Upper lobe of left lung (tissue), 6 donors: ENCODE data around the gene PANK1. TPM values are rescaled to one million over a fixed set of nuclear protein-coding genes. Genes with fewer than 3 reads are reported as not detected.
A peak's percentile ranks its signal among the peaks of the same experiment; 100 is the strongest.

Experiments
- ATAC-seq, 2 donors: fragments of 200-7000 bp; cut with Tn5 transposase; one replicate each; pipeline ENCODE4 v1.9.1; 2022; ENCODE audit warnings: mild to moderate bottlenecking in 2 of 2, moderate library complexity in 2 of 2; ENCODE audit not compliant: low FRiP score in 2 of 2
- DNase-seq, 2 donors: peaks; one replicate each; pipeline ENCODE4 v3.0.0-alpha.2; 2019 to 2020
- H3K27ac ChIP-seq, 4 donors: fragments of 200-600 bp; sonication (generic); one replicate each; pipeline ENCODE4 v1.5.1; 2016 to 2019
- H3K27me3 ChIP-seq, 4 donors: fragments of 200-600 bp; sonication (generic); one replicate each; pipeline ENCODE4 v1.5.1; 2017 to 2019
- H3K36me3 ChIP-seq, 4 donors: fragments of 200-600 bp; sonication (generic); one replicate each; pipeline ENCODE4 v1.5.1; 2016 to 2019
- H3K4me1 ChIP-seq, 4 donors: fragments of 200-600 bp; sonication (generic); one replicate each; pipeline ENCODE4 v1.5.1; 2018 to 2019
- H3K4me3 ChIP-seq, 4 donors: fragments of 200-600 bp; sonication (generic); one replicate each; pipeline ENCODE4 v1.5.1; 2017 to 2019; ENCODE audit warnings: mild to moderate bottlenecking in 2 of 4, moderate library complexity in 1 of 4
- H3K9me3 ChIP-seq, 4 donors: fragments of 200-600 bp; sonication (generic); one replicate each; pipeline ENCODE4 v1.5.1; 2018 to 2019
- EP300 ChIP-seq, 4 donors: sonication (generic); formaldehyde crosslinking; IDR thresholded peaks; one replicate each; pipeline ENCODE4 v1.5.1; 2017; ENCODE audit warnings: antibody characterized with exemption in 4 of 4, control low read depth in 2 of 4
- POLR2A ChIP-seq, 4 donors: fragments of 450-650 bp; IDR thresholded peaks; one replicate each; pipeline ENCODE4 v1.5.1; 2016 to 2017; ENCODE audit warnings: antibody characterized with exemption in 4 of 4, mild to moderate bottlenecking in 2 of 4
- POLR2AphosphoS5 ChIP-seq, 2 donors: sonication (generic); formaldehyde crosslinking; IDR thresholded peaks; one replicate each; pipeline ENCODE4 v1.5.1; 2017; ENCODE audit warnings: antibody characterized with exemption in 2 of 2
- WGBS, 2 donors: methylation state at CpG; one replicate each; pipeline ENCODE4 v1.1.5; 2017 to 2018; 5-methylcytosine and 5-hydroxymethylcytosine counted together
- total RNA-seq, 6 donors: library from RNA; depleted of rRNA in 4 of 6; stranded (reverse); fragments of >200 nt in 4 of 6; gene quantifications; one replicate each; pipeline versions ENCODE4 v1.1.0 to v1.2.1, GENCODE V29; 2016 to 2021
- TF ChIP-seq, protein P1 (sequence below), 6 experiments: fragments of 450-650 bp in 4 of 6; fragments of 200-600 bp in 2 of 6; sonication (generic) in 2 of 6; IDR thresholded peaks; one replicate each; pipeline ENCODE4 v1.5.1; 2016 to 2019; ENCODE audit warnings: antibody characterized with exemption in 6 of 6
- donor health status: DM: no; HTN: no; CAD: no; lungs with moderate emphysema.
- donor health status: DM: no; HTN: yes; CAD: no; lungs with severe emphysema.

The PANK1 gene
- total RNA-seq, 6 donors from 2014 or later = 3.1 to 22.9 (median 7.3) TPM

DNA sequence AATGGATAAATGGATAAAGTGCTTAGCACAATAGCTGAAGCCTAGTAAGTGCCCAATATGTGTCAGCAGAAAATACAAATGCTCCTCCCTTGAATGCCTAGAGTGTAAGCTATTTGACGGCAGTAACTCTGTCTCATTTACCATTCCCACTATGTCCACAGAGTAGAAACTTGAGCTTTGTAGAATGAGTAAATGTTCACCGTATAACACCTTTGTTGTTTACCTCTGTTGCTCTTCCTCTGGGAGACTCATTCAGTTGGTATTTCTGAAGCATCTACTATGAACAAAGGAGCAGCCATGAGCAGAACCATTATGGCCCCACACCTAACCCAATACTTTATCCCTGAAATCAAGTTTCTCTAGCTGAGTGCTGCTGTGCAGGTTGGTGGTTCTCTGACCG is 101.2 kb downstream of the PANK1 start:
- H3K4me1 ChIP-seq = no peaks in the 10 kb centered on the region
- 77 to 92% methylated on average over 3 of the region's 3 CpGs for WGBS, 2 donors

GRCh38 chr10:89540420-89540949 is 104.6 kb downstream of the PANK1 start:
- Histone ChIP-seq H3K27me3 (peaks cover 0 to 6% (median 1%) of the 10 kb centered on the region in 4 donors), H3K36me3 (no peaks in the 10 kb centered on the region), H3K4me3 (no peak overlapping the region), H3K27ac (no peak overlapping the region), H3K9me3 (no peaks in the 10 kb centered on the region), H3K4me1 (peaks cover 4 to 6% (median 5%) of the 10 kb centered on the region in 4 donors)
- ATAC-seq (no peak), DNase-seq (no peak)
- WGBS, 2 donors = 85 to 92% methylated on average over 4 of the region's 4 CpGs
- TF ChIP-seq POLR2AphosphoS5 (IDR thresholded peaks at IDR 0.05) = no peak
- TF ChIP-seq EP300 (IDR thresholded peaks at IDR 0.05) = no peak
- TF ChIP-seq, protein P1, sequence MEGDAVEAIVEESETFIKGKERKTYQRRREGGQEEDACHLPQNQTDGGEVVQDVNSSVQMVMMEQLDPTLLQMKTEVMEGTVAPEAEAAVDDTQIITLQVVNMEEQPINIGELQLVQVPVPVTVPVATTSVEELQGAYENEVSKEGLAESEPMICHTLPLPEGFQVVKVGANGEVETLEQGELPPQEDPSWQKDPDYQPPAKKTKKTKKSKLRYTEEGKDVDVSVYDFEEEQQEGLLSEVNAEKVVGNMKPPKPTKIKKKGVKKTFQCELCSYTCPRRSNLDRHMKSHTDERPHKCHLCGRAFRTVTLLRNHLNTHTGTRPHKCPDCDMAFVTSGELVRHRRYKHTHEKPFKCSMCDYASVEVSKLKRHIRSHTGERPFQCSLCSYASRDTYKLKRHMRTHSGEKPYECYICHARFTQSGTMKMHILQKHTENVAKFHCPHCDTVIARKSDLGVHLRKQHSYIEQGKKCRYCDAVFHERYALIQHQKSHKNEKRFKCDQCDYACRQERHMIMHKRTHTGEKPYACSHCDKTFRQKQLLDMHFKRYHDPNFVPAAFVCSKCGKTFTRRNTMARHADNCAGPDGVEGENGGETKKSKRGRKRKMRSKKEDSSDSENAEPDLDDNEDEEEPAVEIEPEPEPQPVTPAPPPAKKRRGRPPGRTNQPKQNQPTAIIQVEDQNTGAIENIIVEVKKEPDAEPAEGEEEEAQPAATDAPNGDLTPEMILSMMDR (IDR thresholded peaks at IDR 0.05) = no peak
- TF ChIP-seq POLR2A (IDR thresholded peaks at IDR 0.05) = no peak

More for the DNA sequence above, 101.2 kb downstream of the PANK1 start:
- Histone ChIP-seq H3K27ac (no peak overlapping the region), H3K27me3 (no peaks in the 10 kb centered on the region), H3K4me3 (no peak overlapping the region), H3K36me3 (no peaks in the 10 kb centered on the region), H3K9me3 (no peaks in the 10 kb centered on the region)
- ATAC-seq (no peak), DNase-seq (no peak)
- TF ChIP-seq POLR2AphosphoS5 (IDR thresholded peaks at IDR 0.05) = no peak
- TF ChIP-seq, protein P1 (IDR thresholded peaks at IDR 0.05) = no peak
- TF ChIP-seq POLR2A (IDR thresholded peaks at IDR 0.05) = no peak
- TF ChIP-seq EP300 (IDR thresholded peaks at IDR 0.05) = no peak

DNA sequence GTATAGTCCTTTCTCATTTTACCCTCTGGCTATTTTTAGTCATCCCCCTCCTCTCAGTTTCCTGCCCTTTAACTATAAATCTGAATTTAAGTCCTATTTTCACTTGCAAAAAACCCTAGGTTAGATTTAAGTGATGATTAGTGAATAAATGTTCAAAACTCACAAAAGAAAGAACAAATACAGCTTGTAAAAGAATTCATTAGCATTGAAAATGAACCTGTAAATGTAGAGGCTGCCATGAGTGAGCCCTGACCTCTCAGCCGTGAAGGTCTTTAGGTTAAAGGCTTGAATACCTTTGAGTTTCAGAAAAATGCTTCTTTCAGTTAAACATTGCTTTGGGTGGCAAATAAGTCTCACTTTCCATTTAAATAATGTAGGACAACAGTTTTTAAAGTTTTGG is 107.7 kb downstream of the PANK1 start:
- no peak overlapping the region for H3K27ac ChIP-seq
- DNase-seq (no peak), ATAC-seq (no peak)
- no peak for TF ChIP-seq POLR2A (IDR thresholded peaks at IDR 0.05)
- TF ChIP-seq, protein P1 (IDR thresholded peaks at IDR 0.05) = no peak
- no peak for TF ChIP-seq POLR2AphosphoS5 (IDR thresholded peaks at IDR 0.05)
- TF ChIP-seq EP300 (IDR thresholded peaks at IDR 0.05) = no peak
- WGBS, 2 donors = 88 to 91% methylated on average over 1 of the region's 1 CpG
- peaks cover 0 to 16% (median 10%) of the 10 kb centered on the region in 4 donors for H3K27me3 ChIP-seq
- H3K4me1 ChIP-seq = peaks cover 12 to 20% (median 15%) of the 10 kb centered on the region in 4 donors
- H3K36me3 ChIP-seq = no peaks in the 10 kb centered on the region
- no peaks in the 10 kb centered on the region for H3K9me3 ChIP-seq
- no peak overlapping the region for H3K4me3 ChIP-seq

DNA sequence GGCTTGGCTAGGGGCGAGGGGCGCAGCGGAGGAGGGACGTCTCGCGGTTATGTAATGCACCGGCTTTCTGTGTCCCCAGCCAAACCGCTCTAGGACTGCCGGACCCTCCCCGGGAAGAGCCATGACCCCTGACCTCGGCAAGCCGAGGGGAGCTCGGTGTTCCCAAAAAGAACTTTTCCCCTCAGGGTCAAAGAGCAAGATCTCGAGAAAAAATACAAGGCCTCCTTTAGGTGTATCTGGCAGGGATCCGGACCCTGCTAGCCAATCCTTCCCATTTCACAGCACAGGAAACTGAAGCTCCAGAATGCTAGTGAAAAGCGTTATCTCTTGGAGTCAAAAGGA is 109.1 kb downstream of the PANK1 start:
- ATAC-seq (peak in 1 of 2 donors; percentile 16), DNase-seq (no peak)
- Histone ChIP-seq H3K36me3 (no peaks in the 10 kb centered on the region), H3K9me3 (no peaks in the 10 kb centered on the region), H3K4me3 (peak overlapping the region in 3 of 4 donors; percentile 40 to 52 (median 51)), H3K27me3 (peaks cover 0 to 16% (median 10%) of the 10 kb centered on the region in 4 donors), H3K4me1 (peaks cover 12 to 20% (median 15%) of the 10 kb centered on the region in 4 donors), H3K27ac (peak overlapping the region in 2 of 4 donors; percentile 18 to 43)
- WGBS, 2 donors = 20 to 24% methylated on average over 16 of the region's 16 CpGs
- TF ChIP-seq POLR2A (IDR thresholded peaks at IDR 0.05) (no peak), POLR2AphosphoS5 (IDR thresholded peaks at IDR 0.05) (no peak), EP300 (IDR thresholded peaks at IDR 0.05) (no peak)
- TF ChIP-seq, protein P1 (IDR thresholded peaks at IDR 0.05) = no peak
